IMR-90 (cell line): ENCODE data around the gene WDFY1. TPM values are rescaled to one million over a fixed set of nuclear protein-coding genes. Genes with fewer than 3 reads are reported as not detected.
A peak's percentile ranks its signal among the peaks of the same experiment; 100 is the strongest.

Experiments
- ATAC-seq: fragments of 200-7000 bp; cut with Tn5 transposase; 2 replicates; pipeline ENCODE4 v1.9.1; 2020; ENCODE audit warnings: low read depth, mild to moderate bottlenecking, moderate library complexity
- BruUV-seq: library from RNA; stranded (reverse); fragments of 400-500 nt; replicated peaks from 2 replicates; lab custom pipeline; 2021; lab: Mats Ljungman, UMichigan
- CTCF ChIA-PET: fragments of 300-600 bp; formaldehyde crosslinking; extraction: SDS; loops from one replicate; lab custom pipeline; 2021; ENCODE audit warnings: antibody characterized with exemption; lab: Yijun Ruan, JAX
- POLR2A ChIA-PET: fragments of 300-600 bp; sonication (Branson Sonifier 250); formaldehyde crosslinking; loops from one replicate; lab custom pipeline; 2022; ENCODE audit warnings: antibody characterized with exemption; ENCODE audit not compliant: unreplicated experiment; lab: Charles Lee
- DNase-seq: peaks from one replicate; pipeline ENCODE4 v3.0.0; 2013
- H2AFZ ChIP-seq: replicated peaks from 2 replicates; pipeline ENCODE3; 2013; ENCODE audit warnings: low read length, mild to moderate bottlenecking; ENCODE audit not compliant: poor library complexity
- H2AK5ac ChIP-seq: 2 replicates; pipeline ENCODE4 v1.6.1; 2013; ENCODE audit warnings: low read depth, low read length, inconsistent platforms
- H2AK9ac ChIP-seq: replicated peaks from 2 replicates; pipeline ENCODE3; 2013; ENCODE audit warnings: mild to moderate bottlenecking, low read depth, low read length, moderate library complexity; ENCODE audit not compliant: poor library complexity
- H2BK120ac ChIP-seq: 2 replicates; pipeline ENCODE4 v1.6.1; 2013; ENCODE audit warnings: low read depth, low read length, inconsistent platforms
- H2BK15ac ChIP-seq: 3 replicates; pipeline ENCODE4 v1.6.1; 2013; ENCODE audit warnings: low read depth, low read length, inconsistent platforms
- H2BK20ac ChIP-seq: 2 replicates; pipeline ENCODE4 v1.6.1; 2013; ENCODE audit warnings: low read depth, mild to moderate bottlenecking, inconsistent platforms, low read length, moderate library complexity
- H2BK5ac ChIP-seq: 2 replicates; pipeline ENCODE4 v1.6.1; 2013; ENCODE audit warnings: mild to moderate bottlenecking, low read depth, low read length, inconsistent platforms; ENCODE audit not compliant: poor library complexity, severe bottlenecking
- H3K14ac ChIP-seq: replicated peaks from 2 replicates; pipeline ENCODE4 v1.6.1; 2013; ENCODE audit warnings: low read depth, low read length, inconsistent platforms
- H3K18ac ChIP-seq: 2 replicates; pipeline ENCODE4 v1.6.1; 2013; ENCODE audit warnings: low read depth, low read length, control low read depth
- H3K23ac ChIP-seq: 2 replicates; pipeline ENCODE4 v1.6.1; 2013; ENCODE audit warnings: low read depth, low read length, inconsistent platforms
- H3K27ac ChIP-seq: 2 replicates; pipeline ENCODE4 v1.5.1; 2013; ENCODE audit warnings: mild to moderate bottlenecking, control low read depth, low read length; ENCODE audit not compliant: insufficient read depth
- H3K27me3 ChIP-seq: 2 replicates; pipeline ENCODE4 v1.6.1; 2013; ENCODE audit warnings: low read length; ENCODE audit not compliant: control insufficient read depth, insufficient read depth
- H3K36me3 ChIP-seq: 2 replicates; pipeline ENCODE4 v1.6.1; 2013; ENCODE audit warnings: low read length, mixed read lengths; ENCODE audit not compliant: control insufficient read depth, insufficient read depth
- H3K4ac ChIP-seq: 2 replicates; pipeline ENCODE4 v1.6.1; 2013; ENCODE audit warnings: low read depth, low read length, inconsistent platforms
- H3K4me1 ChIP-seq: 2 replicates; pipeline ENCODE4 v1.6.1; 2013; ENCODE audit warnings: low read length, mixed read lengths; ENCODE audit not compliant: control insufficient read depth, insufficient read depth
- H3K4me2 ChIP-seq: 2 replicates; pipeline ENCODE4 v1.6.1; 2013; ENCODE audit warnings: low read depth, mild to moderate bottlenecking, control low read depth, low read length, moderate library complexity
- H3K4me3 ChIP-seq: 2 replicates; pipeline ENCODE4 v1.5.1; 2013; ENCODE audit warnings: low read depth, mild to moderate bottlenecking, control low read depth, low read length, moderate library complexity; ENCODE audit not compliant: insufficient read depth
- H3K56ac ChIP-seq: 2 replicates; pipeline ENCODE4 v1.6.1; 2013; ENCODE audit warnings: low read length, inconsistent platforms; ENCODE audit not compliant: insufficient read depth; ENCODE audit errors: extremely low read depth
- H3K79me1 ChIP-seq, 2 experiments: 2 replicates each; pipeline ENCODE4 v1.6.1; 2013; ENCODE audit warnings: low read length in 2 of 2, inconsistent platforms in 1 of 2, low read depth in 1 of 2
- H3K9ac ChIP-seq: 2 replicates; pipeline ENCODE4 v1.6.1; 2013; ENCODE audit warnings: low read depth, low read length, control low read depth
- H3K9me1 ChIP-seq: 2 replicates; pipeline ENCODE4 v1.6.1; 2013; ENCODE audit warnings: low read length, inconsistent platforms; ENCODE audit not compliant: insufficient read depth
- H3K9me3 ChIP-seq: 2 replicates; pipeline ENCODE4 v1.6.1; 2013; ENCODE audit warnings: low read length; ENCODE audit not compliant: control insufficient read depth, insufficient read depth
- H4K20me1 ChIP-seq: 2 replicates; pipeline ENCODE4 v1.6.1; 2013; ENCODE audit warnings: low read length, inconsistent platforms; ENCODE audit not compliant: insufficient read depth
- H4K5ac ChIP-seq: 2 replicates; pipeline ENCODE4 v1.6.1; 2013; ENCODE audit warnings: mild to moderate bottlenecking, low read depth, low read length, control low read depth
- H4K8ac ChIP-seq, 2 experiments: 2 replicates each; pipeline ENCODE4 v1.6.1; 2013; ENCODE audit warnings: low read depth in 2 of 2, low read length in 2 of 2, control low read depth in 1 of 2, inconsistent platforms in 1 of 2
- H4K91ac ChIP-seq: 2 replicates; pipeline ENCODE4 v1.6.1; 2013; ENCODE audit warnings: low read depth, low read length, inconsistent platforms; ENCODE audit not compliant: insufficient read depth
- BHLHE40 ChIP-seq: fragments of 150-350 bp; IDR thresholded peaks from 2 replicates; pipeline ENCODE4 v1.6.1; 2016; ENCODE audit warnings: mild to moderate bottlenecking, low read depth, low read length
- CEBPB ChIP-seq: IDR thresholded peaks from 2 replicates; pipeline ENCODE4 v1.6.1; 2012; ENCODE audit warnings: low read depth, low read length, improper control_type of control experiment
- CHD1 ChIP-seq: IDR thresholded peaks from 2 replicates; pipeline ENCODE4 v1.6.1; 2012; ENCODE audit warnings: low read depth, low read length, improper control_type of control experiment
- CTCF ChIP-seq: conservative IDR thresholded peaks from 2 replicates; pipeline ENCODE4 v1.5.1; 2012; ENCODE audit warnings: mild to moderate bottlenecking, low read depth, low read length, improper control_type of control experiment
- ELK1 ChIP-seq: fragments of 150-350 bp; IDR thresholded peaks from 2 replicates; pipeline ENCODE4 v1.6.1; 2016; ENCODE audit warnings: low read depth, mild to moderate bottlenecking, low read length, moderate library complexity, borderline replicate concordance
- FOS ChIP-seq: fragments of 150-350 bp; IDR thresholded peaks from 2 replicates; pipeline ENCODE4 v1.6.1; 2016; ENCODE audit warnings: low read depth, low read length
- MAFK ChIP-seq: IDR thresholded peaks from 2 replicates; pipeline ENCODE4 v1.6.1; 2012; ENCODE audit warnings: low read depth, low read length, improper control_type of control experiment
- MAZ ChIP-seq: IDR thresholded peaks from 2 replicates; pipeline ENCODE4 v1.6.1; 2012; ENCODE audit warnings: low read depth, mild to moderate bottlenecking, low read length, improper control_type of control experiment, moderate library complexity, borderline replicate concordance
- MXI1 ChIP-seq: IDR thresholded peaks from 2 replicates; pipeline ENCODE4 v1.6.1; 2012; ENCODE audit warnings: low read depth, mild to moderate bottlenecking, low read length, moderate library complexity, borderline replicate concordance
- NFE2L2 ChIP-seq: fragments of 150-350 bp; IDR thresholded peaks from 2 replicates; pipeline ENCODE4 v1.6.1; 2016; ENCODE audit warnings: low read depth, mild to moderate bottlenecking, low read length
- POLR2A ChIP-seq: IDR thresholded peaks from 2 replicates; pipeline ENCODE4 v1.6.1; 2012; ENCODE audit warnings: mild to moderate bottlenecking, low read depth, low read length
- RAD21 ChIP-seq: IDR thresholded peaks from 2 replicates; pipeline ENCODE4 v1.6.1; 2012; ENCODE audit warnings: low read length, improper control_type of control experiment
- RCOR1 ChIP-seq: IDR thresholded peaks from 2 replicates; pipeline ENCODE4 v1.6.1; 2012; ENCODE audit warnings: mild to moderate bottlenecking, low read length, improper control_type of control experiment; ENCODE audit not compliant: insufficient replicate concordance
- RFX5 ChIP-seq: IDR thresholded peaks from 2 replicates; pipeline ENCODE4 v1.8.0; 2012; ENCODE audit warnings: low read depth, mild to moderate bottlenecking, low read length, moderate library complexity
- SMC3 ChIP-seq: fragments of 150-350 bp; IDR thresholded peaks from 2 replicates; pipeline ENCODE4 v1.6.1; 2016; ENCODE audit warnings: low read depth, mild to moderate bottlenecking, antibody characterized with exemption, low read length, moderate library complexity
- USF2 ChIP-seq: fragments of 150-350 bp; IDR thresholded peaks from 2 replicates; pipeline ENCODE4 v1.6.1; 2017; ENCODE audit warnings: mild to moderate bottlenecking, antibody characterized with exemption, low read length, low read depth
- WGBS, 2 experiments: methylation state at CpG; one replicate each; pipeline versions ENCODE4 v1.1.5 to v1.1.7; 2013; ENCODE audit warnings: missing lambda C conversion rate in 2 of 2; ENCODE audit not compliant: insufficient read length in 1 of 2; ENCODE audit errors: extremely low coverage in 2 of 2; 5-methylcytosine and 5-hydroxymethylcytosine counted together
- dilution Hi-C: fragments of 300-500 bp; cut with HindIII; formaldehyde crosslinking; loops from one replicate; pipeline ENCODE4 v1.14.3; 2018; ENCODE audit warnings: low sequenced_read_pairs; ENCODE audit not compliant: unreplicated experiment
- in situ Hi-C: fragments of 300-500 bp; cut with MboI; formaldehyde crosslinking; loops from 3 replicates; pipeline ENCODE4 v1.14.3; 2019; ENCODE audit warnings: low sequenced_read_pairs, inconsistent platforms, mixed read lengths
- intact Hi-C: fragments of 100-400 bp; cut with micrococcal nuclease; formaldehyde crosslinking; loops from 2 replicates; pipeline ENCODE4 v1.10.0; 2022
- polyA plus RNA-seq, 3 experiments: library from polyadenylated mRNA; depleted of rRNA; stranded (reverse); fragments of >200 nt; gene quantifications; 2 replicates each; pipeline ENCODE4 v1.2.3, GENCODE V29; 2012; ENCODE audit warnings: low replicate concordance in 1 of 3
- total RNA-seq: library from RNA; depleted of rRNA; stranded (reverse); fragments of >200 nt; gene quantifications from 2 replicates; pipeline ENCODE4 v1.2.3, GENCODE V29; 2012

WDFY1 gene
- total and polyA plus RNA-seq, 2 of the 4 experiments (the other 2 are of a cell fraction), result 35.6 to 93.6 TPM

GRCh38 chr2:223937535-223937934 lies 7.6 kb downstream of the WDFY1 start:
- Histone ChIP-seq H3K14ac (peak overlapping the region; percentile 42), H3K4me2 (peak overlapping the region; percentile 63; the same call in 1 of the 2 replicates), H2AFZ (no peak overlapping the region), H3K4me1 (peaks cover 21% of the 10 kb centered on the region), H2BK120ac (peak overlapping the region; percentile 3), H3K9ac (peak overlapping the region; percentile 14; the same call in 1 of the 2 replicates), H3K9me3 (no peaks in the 10 kb centered on the region), H4K8ac (peak overlapping the region; percentile 7 to 41; a peak in 3 of 4 replicates), H2AK9ac (no peak overlapping the region), H3K4me3 (no peak overlapping the region), H3K18ac (peak overlapping the region; percentile 86; the same call in 1 of the 2 replicates), H3K9me1 (peaks cover 16% of the 10 kb centered on the region), H3K27ac (no peak overlapping the region), H4K20me1 (peaks cover 37% of the 10 kb centered on the region), H2BK20ac (peak overlapping the region; percentile 57; the same call in 1 of the 2 replicates), H2AK5ac (no peak overlapping the region), H4K5ac (peak overlapping the region; percentile 87; the same call in 1 of the 2 replicates), H2BK15ac (no peak overlapping the region), H3K27me3 (no peaks in the 10 kb centered on the region), H2BK5ac (peak overlapping the region; percentile 10), H3K56ac (no peak overlapping the region), H3K4ac (peak overlapping the region; percentile 28; the same call in 1 of the 2 replicates), H4K91ac (no peak overlapping the region; the same call in none of the 2 replicates), H3K23ac (peak overlapping the region; percentile 30; the same call in 1 of the 2 replicates), H3K36me3 (no peaks in the 10 kb centered on the region), H3K79me1 (peaks cover 46 to 84% of the 10 kb centered on the region in 2 experiments)
- TF ChIP-seq RAD21 (no peak), MAZ (no peak), SMC3 (no peak), MXI1 (no peak), BHLHE40 (no peak), MAFK (no peak), CHD1 (no peak), RFX5 (no peak), ELK1 (no peak), CEBPB (no peak), FOS (no peak), POLR2A (no peak), NFE2L2 (no peak), USF2 (no peak), CTCF (no peak), RCOR1 (no peak)
- dilution Hi-C loops (no loop called here), intact Hi-C loops (no loop called here), in situ Hi-C loops (no loop called here)
- no TSS peak for BruUV-seq
- POLR2A ChIA-PET, result no interaction called here
- WGBS, 2 experiments, result no CpG with 5 or more reads among the region's 1 CpG
- CTCF ChIA-PET, result no interaction called here
- DNase-seq (no peak), ATAC-seq (no peak)
